Breast epithelium (tissue), 4 donors: ENCODE results near the gene NIN. TPM values are rescaled to one million over a fixed set of nuclear protein-coding genes. Genes with fewer than 3 reads are reported as not detected.

Source experiments
- DNase-seq, 2 donors: peaks; one replicate each; pipeline ENCODE4 v3.0.0-alpha.2; 2019; ENCODE audit warnings: low spot score in 2 of 2
- H3K27ac ChIP-seq, 2 donors: fragments of 200-600 bp; sonication (generic) in 1 of 2; one replicate each; pipeline ENCODE4 v1.5.1; 2016 to 2019; ENCODE audit warnings: mild to moderate bottlenecking in 1 of 2
- H3K27me3 ChIP-seq, 2 donors: fragments of 200-600 bp; sonication (generic) in 1 of 2; one replicate each; pipeline versions ENCODE4 v1.5.1 to v1.6.0; 2017 to 2019; ENCODE audit warnings: control low read depth in 1 of 2, mild to moderate bottlenecking in 1 of 2
- H3K36me3 ChIP-seq: fragments of 200-600 bp; one replicate; pipeline ENCODE4 v1.5.1; 2019
- H3K4me1 ChIP-seq, 2 donors: fragments of 200-600 bp; sonication (generic); one replicate each; pipeline ENCODE4 v1.5.1; 2016 to 2019; ENCODE audit warnings: control low read depth in 1 of 2
- H3K4me3 ChIP-seq, 3 donors: fragments of 200-600 bp; sonication (generic); 1 replicate in 2 of 3; 2 replicates in 1 of 3; pipeline ENCODE4 v1.5.1; 2016 to 2019; ENCODE audit warnings: mild to moderate bottlenecking in 3 of 3, moderate library complexity in 2 of 3
- H3K9me3 ChIP-seq, 2 donors: fragments of 200-600 bp; sonication (generic) in 1 of 2; one replicate each; pipeline ENCODE4 v1.5.1; 2016 to 2019; ENCODE audit warnings: control low read depth in 1 of 2
- POLR2A ChIP-seq: fragments of 450-650 bp; IDR thresholded peaks from one replicate; pipeline ENCODE4 v1.6.1; 2016; ENCODE audit warnings: antibody characterized with exemption, mild to moderate bottlenecking, moderate library complexity
- POLR2AphosphoS5 ChIP-seq, 3 donors: sonication (generic); formaldehyde crosslinking; IDR thresholded peaks; one replicate each; pipeline ENCODE4 v1.6.1; 2017; ENCODE audit warnings: antibody characterized with exemption in 3 of 3
- intact Hi-C: fragments of 100-400 bp; cut with DNase I; formaldehyde crosslinking; loops from one replicate; pipeline ENCODE4 v1.15.1; 2023; ENCODE audit warnings: low total_unique reads
- total RNA-seq, 3 donors: library from RNA; depleted of rRNA; stranded (reverse); fragments of >200 nt; gene quantifications; one replicate each; pipeline ENCODE4 v1.1.0, GENCODE V29; 2016
- TF ChIP-seq, protein P1 (sequence below), 3 donors: fragments of 450-650 bp; IDR thresholded peaks; one replicate each; pipeline ENCODE4 v1.5.1; 2016 to 2017; ENCODE audit warnings: antibody characterized with exemption in 3 of 3, mild to moderate bottlenecking in 3 of 3, moderate library complexity in 3 of 3

NIN gene
- total RNA-seq, 3 donors from 2014 or later, result 38.1 to 42.9 (median 40.4) TPM

DNA sequence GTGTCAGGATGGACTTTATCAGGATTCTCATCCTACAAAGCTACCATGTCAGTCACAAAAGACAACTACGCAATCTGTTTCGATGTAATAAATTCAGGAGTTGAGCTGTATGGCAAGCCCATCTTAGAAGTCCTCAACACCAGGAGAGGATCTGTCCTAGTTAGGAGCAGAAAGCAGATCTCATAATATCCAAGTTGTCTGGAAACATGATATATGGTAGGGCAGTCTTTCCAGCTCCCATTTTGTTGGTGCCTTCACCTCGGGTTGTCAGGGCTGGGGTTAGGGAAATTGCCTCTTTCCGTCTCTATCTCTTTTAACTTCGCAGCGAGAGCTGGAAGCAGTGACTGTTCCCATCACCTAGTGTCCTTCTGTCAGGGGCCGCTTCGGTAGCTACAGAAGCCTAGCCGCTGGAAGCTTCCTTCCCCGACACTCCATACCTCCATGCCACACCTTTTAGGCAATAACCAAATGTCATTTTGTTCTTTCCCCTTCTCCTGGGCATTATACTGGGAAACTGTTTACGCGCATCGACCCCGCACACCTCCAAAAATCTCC lies 1.4 kb downstream of the NIN start:
- H3K27me3 ChIP-seq, result no peaks in the 10 kb centered on the region
- no peak for TF ChIP-seq POLR2AphosphoS5 (IDR thresholded peaks at IDR 0.05)
- TF ChIP-seq, protein P1, sequence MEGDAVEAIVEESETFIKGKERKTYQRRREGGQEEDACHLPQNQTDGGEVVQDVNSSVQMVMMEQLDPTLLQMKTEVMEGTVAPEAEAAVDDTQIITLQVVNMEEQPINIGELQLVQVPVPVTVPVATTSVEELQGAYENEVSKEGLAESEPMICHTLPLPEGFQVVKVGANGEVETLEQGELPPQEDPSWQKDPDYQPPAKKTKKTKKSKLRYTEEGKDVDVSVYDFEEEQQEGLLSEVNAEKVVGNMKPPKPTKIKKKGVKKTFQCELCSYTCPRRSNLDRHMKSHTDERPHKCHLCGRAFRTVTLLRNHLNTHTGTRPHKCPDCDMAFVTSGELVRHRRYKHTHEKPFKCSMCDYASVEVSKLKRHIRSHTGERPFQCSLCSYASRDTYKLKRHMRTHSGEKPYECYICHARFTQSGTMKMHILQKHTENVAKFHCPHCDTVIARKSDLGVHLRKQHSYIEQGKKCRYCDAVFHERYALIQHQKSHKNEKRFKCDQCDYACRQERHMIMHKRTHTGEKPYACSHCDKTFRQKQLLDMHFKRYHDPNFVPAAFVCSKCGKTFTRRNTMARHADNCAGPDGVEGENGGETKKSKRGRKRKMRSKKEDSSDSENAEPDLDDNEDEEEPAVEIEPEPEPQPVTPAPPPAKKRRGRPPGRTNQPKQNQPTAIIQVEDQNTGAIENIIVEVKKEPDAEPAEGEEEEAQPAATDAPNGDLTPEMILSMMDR (IDR thresholded peaks at IDR 0.05), result no peak
- TF ChIP-seq POLR2A, result no peak
- intact Hi-C loops, result no loop called here
- H3K36me3 ChIP-seq, result no peaks in the 10 kb centered on the region
- no peaks in the 10 kb centered on the region for H3K9me3 ChIP-seq
- no peak for DNase-seq
- H3K4me1 ChIP-seq, result no peaks in the 10 kb centered on the region
- H3K4me3 ChIP-seq, result peak overlapping the region; percentile 88 to 99 (median 91)
- peak overlapping the region; percentile 76 to 92 for H3K27ac ChIP-seq

DNA sequence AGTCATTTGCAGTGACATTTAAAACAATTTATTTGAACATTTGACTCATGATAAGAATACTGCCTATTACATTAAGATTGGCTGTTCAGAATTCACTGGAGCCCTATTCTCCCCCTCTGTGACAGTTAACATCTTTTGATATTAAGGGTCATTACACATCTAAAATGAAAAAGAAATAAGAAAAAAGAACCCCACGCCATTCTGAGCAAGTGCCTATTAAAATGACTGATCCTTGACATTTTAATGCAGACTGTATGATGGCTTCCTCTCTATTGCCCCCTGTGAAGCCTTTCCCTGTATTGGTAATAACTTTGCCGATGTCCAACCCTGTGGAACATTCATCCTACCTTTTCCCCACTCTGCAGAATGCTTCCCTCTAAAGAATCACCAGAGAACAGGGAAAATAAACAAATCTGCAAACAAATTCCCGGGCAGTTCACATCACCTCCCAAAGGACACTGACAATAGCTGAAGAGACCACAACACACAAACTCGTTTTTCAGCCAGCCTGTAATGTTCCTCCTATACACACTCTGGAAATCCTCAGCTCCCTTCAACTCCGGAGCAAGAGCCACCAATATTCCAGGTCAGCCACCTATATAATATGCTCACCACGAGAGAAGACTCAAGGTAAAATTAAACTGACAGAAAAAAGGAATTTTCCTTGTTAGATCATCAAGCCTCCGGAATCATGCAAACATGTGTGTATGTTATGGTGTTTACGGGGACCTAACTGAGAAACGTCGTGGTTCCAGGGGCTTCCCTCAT lies 2.1 kb downstream of the NIN start:
- Histone ChIP-seq H3K9me3 (no peaks in the 10 kb centered on the region), H3K4me3 (peak overlapping the region; percentile 88 to 99 (median 91)), H3K27me3 (no peaks in the 10 kb centered on the region), H3K36me3 (no peaks in the 10 kb centered on the region), H3K4me1 (no peaks in the 10 kb centered on the region), H3K27ac (peak overlapping the region in 1 of 2 donors; percentile 92)
- DNase-seq, result no peak
- TF ChIP-seq POLR2A (no peak), POLR2AphosphoS5 (IDR thresholded peaks at IDR 0.05) (no peak)
- TF ChIP-seq, protein P1 (IDR thresholded peaks at IDR 0.05), result no peak
- intact Hi-C loops, result no loop called here

DNA sequence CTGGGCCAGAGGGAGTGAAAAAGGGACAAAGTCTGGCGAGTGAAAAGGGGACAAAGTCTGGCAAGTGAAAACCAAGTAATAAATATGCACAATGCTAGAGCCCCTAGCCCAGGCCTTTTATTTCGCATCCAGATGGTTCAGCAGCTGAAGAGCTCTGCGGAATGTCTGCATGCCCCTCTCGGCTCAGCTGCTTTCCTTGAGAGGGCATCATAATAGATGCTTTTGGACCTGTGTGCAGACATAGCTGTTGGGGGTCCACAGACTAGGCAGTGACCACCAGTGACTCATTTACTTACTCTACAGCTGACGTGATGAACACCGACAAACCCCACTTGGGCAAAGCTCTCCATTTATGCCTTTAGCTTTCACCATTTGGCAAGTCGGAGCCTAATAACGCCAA lies 4.3 kb downstream of the NIN start:
- H3K27me3 ChIP-seq, result no peaks in the 10 kb centered on the region
- H3K4me1 ChIP-seq, result no peaks in the 10 kb centered on the region
- no peaks in the 10 kb centered on the region for H3K9me3 ChIP-seq
- no peak overlapping the region for H3K27ac ChIP-seq
- intact Hi-C loops, result no loop called here
- no peak overlapping the region for H3K4me3 ChIP-seq
- H3K36me3 ChIP-seq, result no peaks in the 10 kb centered on the region
- TF ChIP-seq POLR2AphosphoS5 (IDR thresholded peaks at IDR 0.05) (no peak), POLR2A (no peak)
- TF ChIP-seq, protein P1 (IDR thresholded peaks at IDR 0.05), result no peak
- DNase-seq, result no peak

DNA sequence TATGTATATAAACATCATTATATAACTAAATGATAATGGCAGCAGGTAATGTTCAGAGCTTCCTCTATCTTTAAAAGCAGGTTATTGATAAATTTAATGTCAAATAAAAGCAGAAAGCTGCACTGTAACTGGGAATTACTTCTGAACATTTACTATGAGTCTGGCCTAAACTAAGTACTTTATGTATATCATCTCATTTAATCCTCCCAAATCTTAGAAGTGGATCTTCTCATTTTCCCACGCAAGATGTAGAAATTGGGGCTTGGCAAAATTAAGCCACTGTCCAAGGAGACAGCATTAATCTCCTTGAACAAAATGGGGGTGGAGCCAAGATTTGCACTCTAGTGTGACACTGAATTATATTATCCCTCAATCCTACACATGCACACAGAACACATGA lies 5.7 kb downstream of the NIN start:
- no peaks in the 10 kb centered on the region for H3K9me3 ChIP-seq
- H3K36me3 ChIP-seq, result no peaks in the 10 kb centered on the region
- no peak overlapping the region for H3K4me3 ChIP-seq
- no peak for TF ChIP-seq POLR2A
- TF ChIP-seq, protein P1 (IDR thresholded peaks at IDR 0.05), result no peak
- TF ChIP-seq POLR2AphosphoS5 (IDR thresholded peaks at IDR 0.05), result no peak
- DNase-seq, result no peak
- no peaks in the 10 kb centered on the region for H3K4me1 ChIP-seq
- H3K27me3 ChIP-seq, result no peaks in the 10 kb centered on the region
- intact Hi-C loops, result no loop called here
- H3K27ac ChIP-seq, result no peak overlapping the region
